GM21526 (cell line): ENCODE measurements around the gene CHI3L2.

Experiments
- ATAC-seq: cut with Tn5 transposase; IDR thresholded peaks from one replicate; pipeline ENCODE4 v1.9.1; 2021; ENCODE audit warnings: moderate library complexity; ENCODE audit not compliant: unreplicated experiment, low FRiP score

The CHI3L2 gene

GRCh38 chr1:111242805-111243523, 15.5 kb downstream of the CHI3L2 start:
- no peak for ATAC-seq

DNA sequence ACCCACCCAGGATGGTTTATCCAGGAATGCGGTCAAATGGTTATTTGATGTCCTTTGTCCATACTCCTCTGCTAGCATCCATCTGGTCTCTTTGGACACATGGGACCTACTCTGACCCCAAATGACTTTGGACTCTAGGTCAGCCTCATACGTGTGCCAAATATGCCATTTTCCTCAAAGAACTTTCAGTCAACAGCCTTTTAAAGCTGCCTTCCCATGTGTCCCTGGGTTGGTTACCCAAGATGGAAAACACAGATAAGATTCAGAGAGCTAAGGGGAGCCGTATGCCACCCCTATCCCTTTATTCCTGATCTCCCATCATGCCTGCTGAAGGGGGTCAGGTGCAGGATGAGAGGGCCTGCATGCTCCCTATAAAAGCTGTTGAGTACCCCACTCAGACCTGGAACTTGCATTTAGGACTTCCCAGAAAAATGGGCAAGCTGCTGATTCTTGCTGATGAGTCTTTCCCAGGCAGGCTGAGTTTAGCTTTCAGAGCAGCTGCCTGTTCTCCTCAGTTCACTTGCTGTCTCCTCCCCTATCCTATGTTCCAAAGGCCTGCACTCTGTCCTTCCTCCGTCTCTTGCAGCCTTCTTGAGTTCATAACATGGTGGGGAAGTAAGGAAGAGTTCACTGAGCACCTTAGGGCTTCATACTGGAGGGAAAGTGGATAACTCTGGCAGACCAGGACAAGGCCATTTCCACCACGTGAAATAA, 19.8 kb downstream of the CHI3L2 start:
- ATAC-seq, result no peak

- ATAC-seq, result no peak
These were observed 22.4 kb downstream of the CHI3L2 start for GRCh38 chr1:111249960-111250359.

- ATAC-seq, result no peak
These were observed 24.1 kb downstream of the CHI3L2 start for GRCh38 chr1:111251570-111251969.

DNA sequence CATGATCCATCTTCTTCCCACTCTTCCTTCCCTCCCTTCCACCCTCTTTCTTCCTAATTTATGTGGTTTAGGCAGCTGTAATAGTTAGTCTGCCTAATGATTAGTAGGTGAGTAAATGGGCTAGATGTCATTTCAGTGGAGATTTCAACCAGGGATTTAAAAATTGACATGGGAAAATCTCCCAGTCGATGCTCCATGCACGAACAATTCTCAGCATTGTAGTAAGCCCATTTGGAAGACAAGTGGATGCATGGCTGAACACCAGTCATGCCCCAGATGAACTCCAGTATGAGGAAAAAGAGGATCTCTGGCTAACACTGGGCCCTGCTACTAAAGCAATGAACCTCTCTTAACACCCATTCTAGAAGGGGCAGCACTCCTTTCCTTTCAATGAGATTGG, 25.3 kb downstream of the CHI3L2 start:
- no peak for ATAC-seq

- no peak for ATAC-seq
These were observed 26.4 kb downstream of the CHI3L2 start for GRCh38 chr1:111253876-111254275.

- ATAC-seq, result no peak
These were observed 29.6 kb downstream of the CHI3L2 start for GRCh38 chr1:111256988-111257658.

DNA sequence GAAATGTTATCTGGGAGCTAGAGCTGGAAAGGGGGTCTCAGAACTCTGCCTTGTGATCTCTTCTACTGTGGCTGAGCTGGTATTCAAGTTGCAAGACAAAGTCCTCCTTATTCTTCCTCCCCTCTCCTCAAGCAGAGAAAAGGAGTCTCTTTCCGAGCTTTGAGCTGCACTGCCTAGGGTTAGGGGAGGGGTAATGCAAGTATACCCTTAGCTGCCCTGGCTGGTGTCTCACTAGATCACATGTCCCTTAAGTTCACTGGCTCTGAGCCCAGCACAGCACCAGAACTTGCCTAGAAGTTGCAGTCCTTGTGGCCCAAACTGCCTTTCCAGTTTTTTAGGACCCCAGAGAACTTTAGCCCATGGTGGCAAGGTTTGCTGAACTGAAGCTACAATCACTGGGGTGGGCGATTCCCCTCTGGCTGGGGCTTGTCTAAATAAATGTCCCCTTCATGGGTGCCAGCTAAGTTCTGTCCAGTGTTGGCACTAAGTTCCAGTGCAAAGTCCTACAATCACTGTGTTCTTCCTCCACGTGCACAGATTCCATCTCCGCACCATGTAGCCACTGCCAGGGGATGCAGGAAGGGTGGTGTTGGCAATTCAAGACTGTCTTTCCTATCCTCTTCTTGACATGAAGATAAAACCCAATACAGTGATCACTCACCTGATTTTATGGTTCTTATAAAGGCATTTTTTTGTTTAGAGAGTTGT, 40.4 kb downstream of the CHI3L2 start:
- no peak for ATAC-seq

DNA sequence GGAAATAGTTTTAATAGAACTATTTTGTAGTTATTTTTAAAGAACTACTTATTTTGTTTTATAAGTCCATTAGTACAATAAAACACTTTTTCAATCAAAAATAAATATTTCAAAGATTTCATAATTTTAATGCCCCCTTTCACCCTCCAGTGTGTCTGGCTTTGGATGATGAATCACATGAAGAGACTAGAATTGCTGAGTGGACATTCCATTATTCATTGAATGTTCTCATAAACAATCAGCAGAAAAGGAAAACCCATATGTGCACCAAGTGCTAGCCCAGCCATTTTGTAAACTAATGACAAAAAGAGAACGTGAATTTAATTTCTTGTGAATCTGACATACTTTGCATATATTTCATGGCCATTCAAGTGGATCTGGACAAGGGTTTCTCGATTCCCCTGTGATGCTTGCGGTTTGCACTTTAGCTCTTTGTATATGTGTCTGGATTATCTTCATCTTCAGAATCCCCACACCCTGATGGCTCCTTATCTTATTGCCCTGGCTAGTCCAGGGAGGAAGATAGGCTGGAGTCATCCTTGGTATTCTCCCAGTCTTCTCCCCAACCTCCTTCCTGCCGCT, 42.4 kb downstream of the CHI3L2 start:
- ATAC-seq, result no peak

DNA sequence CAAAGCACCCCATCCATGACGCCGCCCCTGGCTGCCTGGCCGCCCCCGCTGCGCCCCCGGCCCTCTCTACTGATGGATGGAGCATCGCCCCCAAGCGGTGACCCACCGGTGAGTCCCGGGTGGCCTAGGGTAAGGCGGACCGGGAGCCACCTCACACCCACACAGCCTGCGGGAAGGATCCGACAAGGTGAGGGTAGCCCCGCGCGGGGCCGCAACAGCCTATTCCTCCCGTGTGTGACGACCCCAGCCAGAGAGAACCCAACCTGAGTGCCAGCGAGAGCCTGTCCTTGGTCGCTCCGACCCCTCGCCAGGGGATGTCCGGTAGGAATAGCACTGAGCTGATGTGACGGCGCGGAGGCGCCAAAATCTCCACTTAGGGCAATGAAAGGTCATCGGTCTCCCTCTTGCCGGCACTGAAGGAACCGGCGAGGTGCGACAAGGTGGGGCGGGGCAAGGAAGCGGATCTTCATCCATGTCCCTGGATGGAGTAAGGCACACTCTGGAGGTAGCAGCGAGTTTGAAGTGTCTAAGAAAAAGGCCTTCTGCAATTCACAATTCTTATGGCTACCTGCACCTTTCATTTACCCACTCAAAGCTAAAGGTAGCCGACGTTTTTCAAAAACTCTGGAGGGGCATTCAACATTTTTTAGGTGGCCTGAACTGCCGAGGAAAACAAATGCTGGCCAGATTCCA, 43.4 kb downstream of the CHI3L2 start:
- ATAC-seq, result no peak

- no peak for ATAC-seq
These were observed 43.9 kb downstream of the CHI3L2 start for GRCh38 chr1:111271464-111271801.

DNA sequence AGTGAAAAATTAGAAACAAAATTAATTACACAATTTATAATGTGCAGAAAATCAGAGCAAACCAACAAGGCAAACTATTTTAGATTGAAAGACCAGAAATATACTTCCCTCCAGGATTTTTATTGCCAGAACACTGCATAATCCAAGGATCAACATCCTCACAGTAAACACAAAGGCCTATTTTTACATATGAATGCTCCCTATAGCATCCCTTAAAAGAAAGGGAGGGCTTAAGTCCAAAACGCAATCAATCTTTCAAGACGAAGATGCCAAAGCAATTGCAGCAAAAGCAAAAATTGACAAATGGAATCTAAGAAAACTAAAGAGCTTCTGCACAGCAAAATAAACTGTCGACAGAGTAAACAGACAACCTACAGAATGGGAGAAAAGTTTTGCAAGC, 44.6 kb downstream of the CHI3L2 start:
- ATAC-seq, result no peak

DNA sequence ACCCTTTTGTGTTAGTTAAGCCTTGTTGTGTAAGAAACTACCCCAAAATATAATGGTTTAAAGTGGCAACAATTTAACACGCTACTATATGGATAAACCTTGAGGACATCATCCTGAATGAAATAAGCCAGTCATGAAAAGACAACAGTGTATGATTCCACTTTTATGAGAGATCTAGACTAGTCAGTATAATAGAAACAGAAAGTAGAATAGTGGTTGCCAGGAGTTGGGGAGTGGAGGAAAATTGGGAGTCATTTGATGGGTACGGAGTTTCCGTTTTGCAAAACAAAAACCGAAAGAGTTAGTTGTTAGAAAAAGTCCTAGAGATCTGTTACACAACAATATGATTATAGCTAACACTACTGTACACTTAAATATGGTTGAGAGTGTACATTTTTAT, 47.1 kb downstream of the CHI3L2 start:
- no peak for ATAC-seq

- ATAC-seq, result no peak
These were observed 47.6 kb downstream of the CHI3L2 start for GRCh38 chr1:111275079-111275478.

DNA sequence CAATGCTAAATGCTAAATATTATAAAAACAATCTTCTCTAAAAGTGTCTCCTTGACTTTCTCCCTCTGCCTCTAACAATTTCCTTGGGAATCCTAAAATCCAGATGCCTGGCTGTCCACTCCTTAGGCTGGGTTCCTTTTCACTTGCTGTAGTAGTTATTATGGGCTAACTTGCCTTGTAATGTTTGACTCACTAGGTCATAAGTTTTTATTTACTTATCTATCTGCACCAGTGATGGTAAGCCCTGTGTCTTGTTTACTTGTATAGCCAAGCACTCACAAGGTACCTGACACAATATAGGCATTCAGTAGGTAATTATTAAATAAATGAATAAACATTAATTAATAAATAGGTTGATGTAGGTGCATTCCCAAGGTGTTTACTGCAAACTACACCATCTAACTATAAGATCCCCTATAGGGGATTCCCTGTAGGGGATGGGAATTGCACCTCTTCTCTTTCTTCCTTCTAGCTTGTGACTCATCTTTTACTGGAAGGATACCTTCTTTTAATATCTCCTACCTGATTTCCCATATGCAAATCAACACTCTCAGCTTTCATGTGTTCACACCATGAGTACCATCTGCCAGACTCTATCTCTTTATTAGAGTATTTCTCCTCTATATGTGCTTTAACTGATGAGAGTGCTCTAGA, 48.4 kb downstream of the CHI3L2 start:
- ATAC-seq, result no peak

- ATAC-seq, result no peak
These were observed 51.6 kb downstream of the CHI3L2 start for GRCh38 chr1:111279144-111279543.

- ATAC-seq, result no peak
These were observed 52.8 kb downstream of the CHI3L2 start for GRCh38 chr1:111280267-111280666.

DNA sequence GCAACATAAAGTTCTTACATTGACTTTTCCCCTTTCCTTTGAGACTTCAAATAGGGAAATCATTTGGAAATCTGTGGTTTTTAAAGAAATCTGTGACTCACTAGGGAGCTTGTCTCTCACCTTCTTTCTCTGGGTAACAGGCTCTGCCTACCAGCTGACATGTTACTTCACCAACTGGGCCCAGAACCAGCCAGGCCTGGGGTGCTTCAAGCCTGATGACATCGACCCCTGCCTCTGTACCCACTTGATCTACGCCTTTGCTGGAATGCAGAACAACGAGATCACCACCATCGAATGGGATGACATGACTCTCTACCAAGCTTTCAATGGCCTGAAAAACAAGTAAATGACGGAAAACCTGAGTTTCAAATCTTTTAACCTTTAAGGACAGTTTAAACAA, 53.9 kb downstream of the CHI3L2 start:
- ATAC-seq, result no peak

- ATAC-seq, result no peak
These were observed 56.3 kb downstream of the CHI3L2 start for GRCh38 chr1:111283838-111284237.

DNA sequence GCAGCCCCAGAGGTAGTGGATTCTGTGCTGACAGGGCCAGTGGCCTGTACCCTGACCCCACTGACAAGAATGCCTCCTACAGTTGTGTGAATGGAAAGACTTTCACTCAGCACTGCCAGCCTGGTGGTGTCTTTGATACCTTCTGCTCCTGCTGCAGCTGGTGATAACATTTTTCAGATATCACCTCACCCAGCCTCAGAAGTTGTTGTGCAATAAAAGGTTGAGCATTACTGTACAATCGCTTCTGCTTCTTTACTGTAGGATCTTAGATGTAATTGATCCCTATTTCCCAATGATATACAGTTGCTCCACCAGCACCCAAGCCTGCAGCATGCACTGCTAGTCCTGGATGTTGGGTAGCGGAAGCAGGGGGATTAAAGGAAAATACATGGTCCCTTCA, 58.4 kb downstream of the CHI3L2 start:
- no peak for ATAC-seq
